ENCODE data around the gene CCL14. TPM values are rescaled to one million over a fixed set of nuclear protein-coding genes. Genes with fewer than 3 reads are reported as not detected.
A peak's percentile ranks its signal among the peaks of the same experiment; 100 is the strongest.

CCL14 gene
- polyA plus RNA-seq, 1 of the 3 experiments (the other 2 are of a cell fraction) = not detected

GRCh38 chr17:35948092-35948491 is 38.4 kb downstream of the CCL14 start:
- no peaks in the 10 kb centered on the region for H3K79me2 ChIP-seq (ENCODE audit: insufficient read depth)
- no peak overlapping the region for H3K4me2 ChIP-seq
- H3K27ac ChIP-seq (ENCODE audit: low read depth in 2 of 2, low read length in 1 of 2) = no peak overlapping the region
- no peak overlapping the region for H3K9ac ChIP-seq
- no peaks in the 10 kb centered on the region for H4K20me1 ChIP-seq (ENCODE audit: insufficient read depth)
- no peaks in the 10 kb centered on the region for H3K4me1 ChIP-seq (ENCODE audit: control insufficient read depth in 1 of 2, insufficient read depth in 2 of 2, low read depth in 1 of 2, low read length in 1 of 2)
- no peaks in the 10 kb centered on the region for H3K9me2 ChIP-seq
- 74% methylated on average over 7 of the region's 7 CpGs for WGBS (ENCODE audit: low lambda C conversion rate)
- no peak for TF ChIP-seq MXI1 (IDR thresholded peaks at IDR 0.05; ENCODE audit: low read depth, low read length)
- TF ChIP-seq RAD21 (IDR thresholded peaks at IDR 0.05; ENCODE audit: low read length) = no peak
- no peak for TF ChIP-seq ELF1 (IDR thresholded peaks at IDR 0.05)
- no peak for TF ChIP-seq POLR2AphosphoS5 (IDR thresholded peaks at IDR 0.05; ENCODE audit: low read depth, low read length)
- TF ChIP-seq MAX (IDR thresholded peaks at IDR 0.05; ENCODE audit: low read depth) = no peak
- TF ChIP-seq RFX5 (IDR thresholded peaks at IDR 0.05; ENCODE audit: low read length) = no peak
- no peak for TF ChIP-seq USF1 (IDR thresholded peaks at IDR 0.05; ENCODE audit: borderline replicate concordance, low read depth)
- no peaks in the 10 kb centered on the region for H3K9me3 ChIP-seq
- CTCF ChIA-PET = interaction anchor here (0.8 to 1.7 kb wide), 4 partner anchors 11 to 202 kb away, joined by 3 to 8 read pairs (median 7); no protein-coding TSS in a partner anchor
- H3F3A ChIP-seq (replicated peaks; ENCODE audit: insufficient read depth) = no peaks in the 10 kb centered on the region
- H2AFZ ChIP-seq (ENCODE audit: low read depth) = no peak overlapping the region
- no peak for DNase-seq
- POLR2A ChIA-PET = no interaction called here
- H3K36me3 ChIP-seq (replicated peaks in 1 of 2; ENCODE audit: control insufficient read depth in 1 of 2, insufficient read depth in 2 of 2, low read length in 1 of 2) = no peaks in the 10 kb centered on the region
- no peak overlapping the region for H3K4me3 ChIP-seq (ENCODE audit: low read depth in 2 of 2, low read length in 1 of 2)
- H3K27me3 ChIP-seq (ENCODE audit: insufficient read depth) = peaks cover 20% of the 10 kb centered on the region; the same call in 1 of the 2 replicates

- no peaks in the 10 kb centered on the region for H3K4me1 ChIP-seq (ENCODE audit: control insufficient read depth in 1 of 2, insufficient read depth in 2 of 2, low read depth in 1 of 2, low read length in 1 of 2)
- ChIA-PET POLR2A (no interaction called here), CTCF (interaction anchor here (0.6 to 1.7 kb wide), 7 partner anchors 11 to 203 kb away, joined by 3 to 8 read pairs (median 4); no protein-coding TSS in a partner anchor)
- no peak overlapping the region for H3K27ac ChIP-seq (ENCODE audit: low read depth in 2 of 2, low read length in 1 of 2)
- H3K79me2 ChIP-seq (ENCODE audit: insufficient read depth) = no peaks in the 10 kb centered on the region
- H3K36me3 ChIP-seq (replicated peaks in 1 of 2; ENCODE audit: control insufficient read depth in 1 of 2, insufficient read depth in 2 of 2, low read length in 1 of 2) = no peaks in the 10 kb centered on the region
- WGBS (ENCODE audit: low lambda C conversion rate) = 3% methylated on average over 11 of the region's 12 CpGs
- H3K4me2 ChIP-seq = peak overlapping the region; percentile 79
- peak overlapping the region; percentile 28; the same call in 1 of the 2 replicates for H3K9ac ChIP-seq
- peaks cover 20% of the 10 kb centered on the region; the same call in 1 of the 2 replicates for H3K27me3 ChIP-seq (ENCODE audit: insufficient read depth)
- DNase-seq = peak; percentile 54
- TF ChIP-seq CHD2 (IDR thresholded peaks at IDR 0.05; ENCODE audit: low read length, partially characterized antibody) (no peak), CTCF (IDR thresholded peaks at IDR 0.05) (peak; percentile 83), GATA2 (CRISPR knock-in tag; IDR thresholded peaks at IDR 0.05) (no peak), RAD21 (IDR thresholded peaks at IDR 0.05; ENCODE audit: low read length) (peak; percentile 70), PBX3 (IDR thresholded peaks at IDR 0.05) (no peak), SMC3 (IDR thresholded peaks at IDR 0.05; ENCODE audit: low read depth, low read length) (peak; percentile 56), EZH2phosphoT487 (IDR thresholded peaks at IDR 0.05; ENCODE audit: borderline replicate concordance, low read depth) (no peak)
- H4K20me1 ChIP-seq (ENCODE audit: insufficient read depth) = no peaks in the 10 kb centered on the region
- H3K4me3 ChIP-seq (ENCODE audit: low read depth in 2 of 2, low read length in 1 of 2) = peak overlapping the region; percentile 47 to 73
- H3K9me3 ChIP-seq = no peaks in the 10 kb centered on the region
- no peaks in the 10 kb centered on the region for H3K9me2 ChIP-seq
- H3F3A ChIP-seq (replicated peaks; ENCODE audit: insufficient read depth) = no peaks in the 10 kb centered on the region
- H2AFZ ChIP-seq (ENCODE audit: low read depth) = peak overlapping the region; percentile 95
Observed at GRCh38 chr17:35947156-35947585, 39.4 kb downstream of the CCL14 start.

All from SK-N-SH (cell line).